HG02981 (cell line): ENCODE results near the gene NOTCH1.

Source experiments
- ATAC-seq: cut with Tn5 transposase; IDR thresholded peaks from one replicate; pipeline ENCODE4 v1.9.1; 2021; ENCODE audit warnings: mild to moderate bottlenecking, moderate library complexity; ENCODE audit not compliant: unreplicated experiment

The NOTCH1 gene

GRCh38 chr9:136519263-136520052 is 26.4 kb downstream of the NOTCH1 start:
- ATAC-seq = no peak

DNA sequence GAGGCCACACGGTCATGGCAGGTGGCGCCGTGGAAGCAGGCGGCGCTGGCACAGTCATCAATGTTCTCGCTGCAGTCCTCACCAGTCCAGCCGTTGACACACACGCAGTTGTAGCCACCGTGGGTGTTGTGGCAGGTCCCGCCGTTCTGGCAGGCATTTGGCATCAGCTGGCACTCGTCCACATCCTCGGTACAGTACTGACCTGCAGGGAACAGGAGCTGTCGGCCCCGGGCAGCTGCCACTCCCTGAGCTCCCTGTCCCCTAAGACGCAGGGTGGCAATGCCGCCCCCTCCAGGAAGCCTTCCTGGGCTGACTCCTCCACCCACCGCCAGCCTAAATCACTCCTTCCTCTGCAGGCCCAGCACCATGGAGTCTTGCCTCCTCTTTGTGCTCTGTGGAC is 27.2 kb downstream of the NOTCH1 start:
- no peak for ATAC-seq

DNA sequence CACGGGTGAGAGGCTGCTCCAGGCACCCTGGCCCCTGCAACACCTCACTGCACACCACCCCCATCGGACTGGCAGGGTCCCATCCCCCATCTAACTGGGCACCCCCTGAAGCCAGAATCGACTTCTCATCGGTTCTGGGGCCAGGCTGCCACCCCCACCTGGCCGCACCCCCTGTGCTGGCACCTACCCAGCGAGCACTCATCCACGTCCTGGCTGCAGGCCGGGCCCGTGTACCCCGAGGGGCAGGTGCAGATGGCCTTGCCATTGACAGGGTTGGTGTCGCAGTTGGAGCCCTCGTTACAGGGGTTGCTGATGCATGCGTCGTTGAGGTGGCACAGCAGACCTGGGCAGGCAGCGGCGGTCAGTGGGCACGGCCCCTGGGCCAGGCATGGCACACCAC is 27.9 kb downstream of the NOTCH1 start:
- no peak for ATAC-seq

DNA sequence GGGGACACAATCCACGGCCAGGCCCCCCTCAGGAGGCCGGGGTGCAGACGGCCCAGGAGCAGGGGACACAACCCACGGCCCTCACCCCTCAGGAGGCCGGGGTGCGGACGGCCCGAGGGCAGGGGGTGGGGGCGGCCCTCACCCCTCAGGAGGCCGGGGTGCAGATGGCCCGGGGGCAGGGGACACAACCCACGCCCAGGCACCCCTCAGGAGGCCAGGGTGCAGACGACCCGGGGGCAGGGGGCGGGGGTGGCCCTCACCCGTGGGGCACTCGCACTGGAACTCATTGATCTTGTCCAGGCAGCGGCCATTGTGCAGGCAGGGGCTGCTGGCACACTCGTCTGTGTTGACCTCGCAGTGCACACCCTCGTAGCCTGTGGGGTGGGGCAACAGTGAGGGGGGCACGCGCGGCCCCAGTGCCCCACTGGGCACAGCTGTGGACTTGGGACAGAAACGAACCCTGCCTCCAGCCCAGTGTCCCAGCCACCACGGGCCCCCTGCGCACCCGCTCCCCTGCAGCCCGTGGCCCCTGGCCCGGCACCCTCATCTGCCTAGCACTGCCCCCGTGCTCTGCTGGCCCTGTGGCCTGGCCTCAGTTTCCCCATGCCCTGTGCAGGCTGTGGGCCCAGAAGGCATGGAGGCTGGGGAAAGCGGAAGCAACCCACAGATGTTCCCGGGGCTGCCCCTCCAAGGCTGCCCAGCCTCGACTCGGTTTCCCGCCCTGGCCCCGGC is 28.7 kb downstream of the NOTCH1 start:
- ATAC-seq = no peak

- no peak for ATAC-seq
Observed at GRCh38 chr9:136516191-136516654, 29.6 kb downstream of the NOTCH1 start.

- no peak for ATAC-seq
Observed at GRCh38 chr9:136515276-136515675, 30.6 kb downstream of the NOTCH1 start.

GRCh38 chr9:136514022-136514714 is 31.7 kb downstream of the NOTCH1 start:
- ATAC-seq = no peak

- no peak for ATAC-seq
Observed at GRCh38 chr9:136513191-136513590, 32.7 kb downstream of the NOTCH1 start.

DNA sequence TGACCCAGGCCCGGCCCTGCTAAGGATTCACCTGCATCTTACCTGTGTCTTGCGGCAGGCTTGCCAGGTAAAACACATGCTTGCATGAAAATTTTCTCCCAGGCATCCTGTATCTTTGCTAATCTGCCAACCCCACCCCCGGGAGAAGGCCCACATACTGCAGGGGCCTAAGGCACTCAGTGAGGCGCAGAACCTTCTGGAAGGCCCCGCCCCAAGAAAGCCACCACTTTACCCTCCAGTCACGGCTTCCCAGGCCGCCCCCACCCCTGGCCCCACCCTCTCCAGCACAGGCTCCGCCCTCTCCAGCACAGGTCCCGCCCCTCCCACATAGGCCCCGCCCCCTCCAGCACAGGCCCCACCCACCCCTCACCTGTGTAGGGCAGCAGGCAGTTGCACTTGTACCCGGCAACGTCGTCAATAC is 33.2 kb downstream of the NOTCH1 start:
- no peak for ATAC-seq

DNA sequence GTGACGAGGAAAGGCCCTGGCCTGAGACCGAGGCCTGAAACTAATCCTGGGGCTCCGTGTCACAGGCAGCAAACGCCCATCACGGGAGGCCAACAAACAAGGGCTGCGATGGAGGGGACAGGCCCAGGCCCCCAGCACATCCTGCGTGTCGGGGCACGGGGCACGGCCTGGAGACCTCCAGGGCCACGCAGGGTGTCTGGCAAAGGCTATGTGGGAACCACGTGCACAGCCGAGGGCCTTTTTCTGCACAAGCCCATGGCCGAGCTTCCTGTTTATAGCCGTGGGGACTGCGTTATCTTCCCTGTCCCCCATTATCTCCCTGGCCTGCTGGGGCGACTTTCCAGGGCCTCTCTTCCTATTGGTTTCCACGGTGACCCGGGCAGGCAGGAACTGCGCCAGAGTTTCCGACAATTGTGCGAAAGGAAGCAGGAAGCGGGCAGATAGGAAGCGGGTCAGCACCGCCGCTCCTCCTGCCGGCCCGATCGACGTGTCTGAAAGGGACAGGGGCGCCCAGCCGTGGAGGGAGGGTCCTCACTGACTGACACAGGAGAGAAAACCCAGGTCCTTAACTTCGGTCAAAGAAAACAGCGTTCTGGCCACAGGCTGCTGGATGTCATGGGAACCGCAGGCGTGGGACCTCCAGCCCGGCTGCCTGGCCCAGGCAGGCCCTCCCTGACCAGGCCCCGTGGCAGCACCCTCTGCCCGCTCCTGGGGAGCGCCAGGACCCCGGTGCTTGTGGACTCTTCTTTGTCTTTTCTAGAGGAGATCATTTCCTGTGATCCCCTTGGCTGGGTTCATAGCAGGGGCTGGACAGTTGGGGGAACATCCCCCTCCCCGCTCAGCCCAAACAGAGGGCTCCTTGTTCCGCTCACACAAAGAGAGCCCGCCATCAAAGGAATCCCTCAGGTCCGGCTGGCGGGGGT is 33.9 kb downstream of the NOTCH1 start:
- ATAC-seq = no peak

- ATAC-seq = no peak
Observed at GRCh38 chr9:136511144-136511669, 34.6 kb downstream of the NOTCH1 start.

GRCh38 chr9:136510561-136510960 is 35.3 kb downstream of the NOTCH1 start:
- no peak for ATAC-seq

- no peak for ATAC-seq
Observed at GRCh38 chr9:136509549-136509948, 36.3 kb downstream of the NOTCH1 start.

DNA sequence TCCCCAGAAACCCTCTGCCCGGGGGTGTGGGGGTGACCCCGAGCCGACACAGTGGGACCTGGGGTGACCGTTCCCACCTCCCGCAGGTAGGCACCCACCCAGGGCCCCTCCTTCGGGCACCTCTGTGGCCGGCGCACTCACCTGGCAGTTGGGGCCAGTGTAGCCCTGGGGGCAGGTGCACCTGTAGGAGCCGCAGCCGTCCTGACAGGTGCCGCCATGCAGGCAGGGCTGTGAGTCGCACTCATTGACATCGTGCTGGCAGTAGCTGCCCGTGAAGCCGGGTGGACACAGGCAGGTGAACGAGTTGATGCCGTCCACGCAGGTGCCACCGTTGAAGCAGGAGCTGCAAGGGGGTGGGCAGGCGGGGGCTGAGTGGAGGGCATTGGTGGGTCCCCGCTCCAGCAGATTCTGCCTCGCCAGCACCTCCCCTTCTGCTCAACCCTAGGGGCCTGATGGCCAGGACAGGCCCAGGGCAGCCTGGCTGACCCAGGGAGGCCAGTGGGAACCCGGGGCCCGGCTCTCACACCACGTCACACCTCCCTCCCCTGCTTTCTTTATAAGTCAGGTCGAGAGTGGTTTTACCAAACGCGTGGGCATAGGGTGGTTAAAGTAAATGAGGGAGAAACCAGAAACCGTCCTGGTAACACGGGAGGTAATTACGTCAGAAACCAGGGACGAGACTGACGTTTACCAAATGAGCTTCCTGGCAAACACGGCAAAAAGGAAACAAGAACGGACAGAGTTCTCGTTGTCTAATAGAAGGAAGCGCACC is 36.9 kb downstream of the NOTCH1 start:
- ATAC-seq = no peak

DNA sequence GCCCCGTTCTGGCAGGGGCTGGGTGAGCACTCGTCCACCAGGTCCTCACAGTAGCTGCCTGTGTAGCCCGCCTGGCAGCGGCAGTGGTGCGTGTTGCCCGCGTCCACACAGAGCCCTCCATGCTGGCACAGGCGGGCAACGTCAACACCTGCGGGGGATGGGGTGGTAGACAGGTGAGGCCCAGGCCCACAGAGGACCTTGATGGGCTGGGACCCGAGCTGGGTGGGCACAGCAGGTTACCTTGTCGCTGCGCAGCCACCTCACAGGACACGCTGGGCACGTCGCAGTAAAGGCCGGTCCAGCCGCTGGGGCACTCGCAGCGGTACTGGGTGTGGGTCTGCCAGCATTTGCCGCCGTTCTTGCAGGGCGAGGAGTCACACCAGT is 37.9 kb downstream of the NOTCH1 start:
- no peak for ATAC-seq

DNA sequence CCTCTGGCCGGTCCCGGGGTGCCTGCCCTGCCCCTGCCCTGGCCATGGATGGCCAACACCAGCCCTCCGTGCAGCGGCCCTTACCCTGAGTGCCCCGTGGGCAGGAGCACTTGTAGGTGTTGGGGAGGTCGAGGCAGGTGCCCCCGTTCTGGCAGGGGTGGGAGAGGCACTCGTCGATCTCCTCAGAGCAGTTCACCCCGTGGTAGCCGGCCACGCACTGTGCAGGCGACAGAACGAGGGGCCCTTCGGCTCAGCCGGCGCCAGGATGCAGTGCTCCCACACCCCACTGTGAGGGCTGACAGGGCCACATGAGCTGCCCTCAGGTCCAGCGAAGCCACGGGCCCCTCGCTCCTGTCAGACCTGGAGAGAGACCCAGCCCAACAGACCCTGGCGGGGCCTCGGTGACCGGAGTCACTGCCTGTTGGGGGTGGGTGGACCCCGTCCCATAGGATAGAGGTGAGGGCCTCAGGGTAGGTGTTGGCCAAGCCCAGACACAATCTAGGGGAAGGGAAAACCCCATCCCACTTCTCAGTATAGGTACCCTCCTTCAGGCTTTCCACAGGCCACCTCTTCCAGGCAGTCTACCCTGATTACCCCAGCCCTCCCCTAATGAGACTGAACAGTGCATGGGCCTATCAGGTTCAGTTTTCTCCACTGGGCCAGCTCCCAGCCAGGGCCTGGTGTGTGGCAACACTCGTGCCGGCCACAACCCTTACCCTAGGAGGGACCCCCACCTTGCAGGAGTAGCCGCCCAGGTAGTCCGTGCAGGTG is 38.4 kb downstream of the NOTCH1 start:
- ATAC-seq = no peak

- ATAC-seq = no peak
Observed at GRCh38 chr9:136506425-136506824, 39.4 kb downstream of the NOTCH1 start.

DNA sequence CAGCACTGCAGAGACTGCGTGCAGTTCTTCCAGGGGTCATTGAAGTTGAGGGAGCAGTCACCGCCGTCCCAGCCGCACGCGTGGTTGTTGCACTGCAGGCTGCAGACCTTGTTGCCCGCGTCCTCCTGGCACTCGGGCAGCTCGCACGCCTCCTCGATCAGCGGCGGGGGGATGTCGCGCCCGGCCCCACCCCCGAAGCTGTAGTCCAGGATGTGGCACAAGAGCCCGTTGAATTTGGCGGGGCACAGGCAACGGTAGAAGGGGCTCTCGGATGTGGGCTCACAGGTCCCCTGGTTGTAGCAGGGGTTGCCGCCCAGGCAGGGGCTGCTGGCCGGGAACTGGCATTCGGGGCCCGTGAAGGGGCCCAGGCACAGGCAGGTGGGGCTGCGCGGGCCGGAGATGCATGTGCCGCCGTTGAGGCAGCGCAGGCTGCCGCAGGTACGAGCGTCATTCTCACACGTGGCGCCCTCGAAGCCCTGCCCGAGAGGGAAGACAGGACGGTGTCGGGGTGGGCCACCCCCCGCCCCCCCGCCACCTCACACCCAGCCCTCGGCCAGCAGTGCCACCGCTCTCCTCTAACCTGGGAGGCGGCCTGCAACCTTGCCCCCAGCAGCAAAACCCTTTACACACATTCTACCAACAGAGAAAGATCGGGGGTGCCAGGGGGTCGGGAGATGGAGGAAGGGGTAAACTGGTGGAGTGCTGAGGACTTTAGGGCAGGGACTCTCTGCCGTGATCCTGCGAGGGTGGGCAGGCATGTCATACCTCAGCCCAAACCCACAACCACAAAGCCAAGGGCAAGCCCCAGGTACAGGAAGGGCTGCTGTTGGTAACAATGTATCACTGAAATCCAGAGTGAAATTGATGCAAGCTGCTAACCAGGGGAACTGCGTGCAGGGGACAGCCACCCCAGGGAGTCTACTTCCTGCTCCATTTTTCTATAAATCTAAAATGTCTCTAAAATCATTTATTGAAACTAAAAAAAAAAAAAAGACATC is 40.1 kb downstream of the NOTCH1 start:
- no peak for ATAC-seq
